Right lobe of liver (tissue), 4 donors: ENCODE measurements around the gene TRA2B.

Source experiments
- POLR2A ChIP-seq: fragments of 450-650 bp; IDR thresholded peaks from one replicate; pipeline ENCODE4 v1.6.1; 2017; ENCODE audit warnings: antibody characterized with exemption, mild to moderate bottlenecking
- TF ChIP-seq, protein P1 (sequence below), 4 donors: fragments of 200-600 bp in 3 of 4; fragments of 450-650 bp in 1 of 4; IDR thresholded peaks; one replicate each; pipeline versions ENCODE4 v1.5.1 to v1.8.0; 2016 to 2022; ENCODE audit warnings: antibody characterized with exemption in 4 of 4, mild to moderate bottlenecking in 2 of 4
- donor health status: DM: no; HTN: no; CAD: no.
- donor health status: DM: no; HTN: no; CAD: no.
- donor health status: DM: no; HTN: yes; CAD: no.

- TF ChIP-seq, protein P1, sequence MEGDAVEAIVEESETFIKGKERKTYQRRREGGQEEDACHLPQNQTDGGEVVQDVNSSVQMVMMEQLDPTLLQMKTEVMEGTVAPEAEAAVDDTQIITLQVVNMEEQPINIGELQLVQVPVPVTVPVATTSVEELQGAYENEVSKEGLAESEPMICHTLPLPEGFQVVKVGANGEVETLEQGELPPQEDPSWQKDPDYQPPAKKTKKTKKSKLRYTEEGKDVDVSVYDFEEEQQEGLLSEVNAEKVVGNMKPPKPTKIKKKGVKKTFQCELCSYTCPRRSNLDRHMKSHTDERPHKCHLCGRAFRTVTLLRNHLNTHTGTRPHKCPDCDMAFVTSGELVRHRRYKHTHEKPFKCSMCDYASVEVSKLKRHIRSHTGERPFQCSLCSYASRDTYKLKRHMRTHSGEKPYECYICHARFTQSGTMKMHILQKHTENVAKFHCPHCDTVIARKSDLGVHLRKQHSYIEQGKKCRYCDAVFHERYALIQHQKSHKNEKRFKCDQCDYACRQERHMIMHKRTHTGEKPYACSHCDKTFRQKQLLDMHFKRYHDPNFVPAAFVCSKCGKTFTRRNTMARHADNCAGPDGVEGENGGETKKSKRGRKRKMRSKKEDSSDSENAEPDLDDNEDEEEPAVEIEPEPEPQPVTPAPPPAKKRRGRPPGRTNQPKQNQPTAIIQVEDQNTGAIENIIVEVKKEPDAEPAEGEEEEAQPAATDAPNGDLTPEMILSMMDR (IDR thresholded peaks at IDR 0.05), result no peak
- no peak for TF ChIP-seq POLR2A
Measured at GRCh38 chr3:185887066-185887465, 50.7 kb downstream of the TRA2B start.
